Motor neuron (in vitro differentiated cells): ENCODE data around the gene PUM1. TPM values are rescaled to one million over a fixed set of nuclear protein-coding genes. Genes with fewer than 3 reads are reported as not detected.
"Not testable (repeated sequence)": the region's sequence is repeated elsewhere in the genome, so short reads cannot be mapped to it uniquely, and the experiment has no call there.

ENCODE experiments used
- ATAC-seq, 8 experiments: fragments of 200-7000 bp; cut with Tn5 transposase; replicated peaks in 6 of 8; 2 replicates each; pipeline ENCODE4 v1.8.0; 2021; ENCODE audit warnings: mild to moderate bottlenecking in 8 of 8, moderate library complexity in 8 of 8
- H3K27ac ChIP-seq, 2 donors: fragments of 250-450 bp; sonication (Bioruptor Pico); 2 replicates each; pipeline ENCODE4 v1.9.0; 2021; ENCODE audit warnings: antibody characterized with exemption in 2 of 2, mild to moderate bottlenecking in 2 of 2, moderate library complexity in 1 of 2
- H3K4me1 ChIP-seq, 2 donors: fragments of 250-450 bp; sonication (Bioruptor Pico); replicated peaks in 1 of 2; 2 replicates each; pipeline ENCODE4 v1.6.1; 2021; ENCODE audit warnings: antibody characterized with exemption in 2 of 2, mild to moderate bottlenecking in 2 of 2, moderate library complexity in 1 of 2
- H3K4me3 ChIP-seq, 5 donors: fragments of 250-450 bp; sonication (Bioruptor Pico); 2 replicates each; pipeline ENCODE4 v1.9.0; 2021; ENCODE audit warnings: antibody characterized with exemption in 5 of 5, mild to moderate bottlenecking in 5 of 5, moderate library complexity in 4 of 5
- WGBS, 10 experiments: fragments of 450-650 bp; shearing (Covaris generic); methylation state at CpG; one replicate each; pipeline ENCODE4 v1.0.0; 2022; 5-methylcytosine and 5-hydroxymethylcytosine counted together
- in situ Hi-C, 9 experiments: fragments of 400-800 bp; cut with MboI; loops; one replicate each; pipeline ENCODE4 v1.15.0; 2021; ENCODE audit warnings: low sequenced_read_pairs in 9 of 9, low pct_unique_long_range_greater_than_20kb in 2 of 9; ENCODE audit not compliant: unreplicated experiment in 9 of 9
- total RNA-seq, 8 experiments: library from RNA; unstranded; fragments of 300-600 nt; gene quantifications; 2 replicates each; pipeline versions ENCODE4 v1.2.3 to v1.2.4, GENCODE V29; 2022

Gene PUM1
- total RNA-seq, 8 experiments from 2014 or later, result 62.3 to 123 (median 87.5) TPM

DNA sequence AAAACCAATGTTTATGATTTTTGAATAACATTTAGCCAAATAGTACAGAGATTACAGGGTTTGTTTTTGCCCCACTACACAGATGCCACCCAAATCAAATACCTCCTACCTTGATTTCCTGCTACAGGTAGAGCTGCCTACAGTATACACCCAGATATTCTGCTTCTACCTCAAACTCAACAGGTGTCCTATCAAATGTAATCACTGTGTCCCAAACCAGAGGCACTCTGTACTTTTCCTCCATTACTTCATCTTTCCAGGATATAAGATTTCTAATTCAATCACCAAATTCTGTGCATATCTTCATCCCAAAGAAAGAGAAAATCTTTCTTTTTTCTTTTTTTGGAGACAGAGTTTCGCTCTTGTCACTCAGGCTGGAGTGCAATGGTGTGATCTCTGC lies 9.6 kb downstream of the PUM1 start:
- peaks cover 12 to 33% of the 10 kb centered on the region in 2 donors for H3K4me1 ChIP-seq
- WGBS, 10 experiments, result 83 to 100% (median 100%) methylated on average over 1 of the region's 1 CpG; no CpG with 5 or more reads in 4 of the 10 experiments
- no peak for ATAC-seq
- H3K4me3 ChIP-seq, result no peak overlapping the region
- no peak overlapping the region for H3K27ac ChIP-seq
- in situ Hi-C loops, result no loop called here

DNA sequence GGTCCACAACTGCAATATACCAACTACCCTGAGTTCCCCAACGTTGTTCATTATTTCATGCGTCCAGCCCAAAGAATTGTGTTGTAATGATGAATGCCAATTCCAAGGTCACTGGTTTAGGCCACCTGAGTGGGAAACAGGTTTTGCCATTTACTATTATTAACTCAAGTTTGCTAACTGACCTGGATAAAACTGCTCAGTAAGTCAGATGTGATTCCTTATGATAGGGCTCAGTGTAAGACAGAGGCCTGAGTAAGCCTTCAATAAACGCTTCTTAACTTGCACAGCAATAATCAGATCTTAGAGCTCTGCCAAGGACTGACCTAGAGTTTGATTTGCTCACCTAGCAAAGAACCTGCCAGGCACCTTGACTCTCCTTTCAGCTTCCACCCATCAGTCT lies 10.0 kb downstream of the PUM1 start:
- WGBS, 10 experiments, result 43 to 100% (median 79%) methylated on average over 1 to 3 of the region's 3 CpGs; no CpG with 5 or more reads in 2 of the 10 experiments
- Histone ChIP-seq H3K4me1 (peaks cover 11 to 33% of the 10 kb centered on the region in 2 donors), H3K4me3 (no peak overlapping the region), H3K27ac (no peak overlapping the region)
- in situ Hi-C loops, result no loop called here
- ATAC-seq, result no peak

DNA sequence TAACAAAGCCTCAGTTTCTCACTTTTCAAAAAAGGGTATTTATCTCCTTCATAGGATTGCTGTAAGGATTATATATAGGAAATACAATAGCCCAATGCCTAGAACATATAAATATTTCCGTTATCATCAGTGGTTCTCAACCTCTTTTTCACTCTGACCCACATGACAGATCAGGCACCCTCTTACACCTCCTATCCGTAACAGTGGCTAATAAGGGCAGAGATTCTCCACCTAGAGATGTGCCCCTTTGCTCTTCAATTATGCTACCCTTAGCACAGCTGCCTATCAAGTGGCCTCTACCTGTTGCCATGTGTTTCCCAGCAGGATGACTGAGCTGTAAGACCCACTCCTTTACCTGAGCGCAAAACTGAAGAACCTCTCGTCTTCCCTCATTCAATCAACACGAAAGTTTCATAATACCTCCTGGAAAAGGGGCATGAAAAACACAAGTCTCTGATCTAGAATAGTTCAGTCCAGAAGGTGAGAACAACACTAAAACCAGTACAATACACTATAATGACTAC lies 10.5 kb downstream of the PUM1 start:
- WGBS, 10 experiments, result 44 to 100% (median 94%) methylated on average over 1 to 5 of the region's 5 CpGs; no CpG with 5 or more reads in 1 of the 10 experiments
- peaks cover 7 to 33% of the 10 kb centered on the region in 2 donors for H3K4me1 ChIP-seq
- no peak overlapping the region for H3K4me3 ChIP-seq
- H3K27ac ChIP-seq, result no peak overlapping the region
- in situ Hi-C loops, result no loop called here
- ATAC-seq, result peak in 1 of 8 experiments; percentile 10

DNA sequence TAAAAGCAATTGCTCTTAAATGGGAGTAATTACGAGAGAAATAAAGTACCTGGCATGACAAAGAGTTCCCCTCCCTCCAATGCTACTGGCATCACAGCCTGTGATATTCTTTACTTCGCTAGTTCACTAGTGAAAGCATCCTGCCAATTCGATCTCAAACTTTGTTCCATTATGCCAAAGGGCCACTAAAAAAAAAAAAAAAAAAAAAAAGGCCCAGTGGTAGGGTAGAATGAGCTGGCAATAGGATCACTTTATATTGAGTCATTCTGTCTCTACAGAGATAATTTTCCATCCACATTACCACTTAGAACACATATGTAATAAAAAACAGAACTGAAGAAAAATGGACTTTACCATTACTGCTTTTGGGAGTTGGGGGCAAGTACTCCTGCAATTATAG lies 11.2 kb downstream of the PUM1 start:
- ATAC-seq, result no peak
- H3K27ac ChIP-seq, result no peak overlapping the region
- no peak overlapping the region for H3K4me3 ChIP-seq
- WGBS, 10 experiments, result 39 to 100% (median 91%) methylated on average over 1 to 3 of the region's 3 CpGs; no CpG with 5 or more reads in 2 of the 10 experiments
- peaks cover 7 to 32% of the 10 kb centered on the region in 2 donors for H3K4me1 ChIP-seq
- in situ Hi-C loops, result no loop called here

DNA sequence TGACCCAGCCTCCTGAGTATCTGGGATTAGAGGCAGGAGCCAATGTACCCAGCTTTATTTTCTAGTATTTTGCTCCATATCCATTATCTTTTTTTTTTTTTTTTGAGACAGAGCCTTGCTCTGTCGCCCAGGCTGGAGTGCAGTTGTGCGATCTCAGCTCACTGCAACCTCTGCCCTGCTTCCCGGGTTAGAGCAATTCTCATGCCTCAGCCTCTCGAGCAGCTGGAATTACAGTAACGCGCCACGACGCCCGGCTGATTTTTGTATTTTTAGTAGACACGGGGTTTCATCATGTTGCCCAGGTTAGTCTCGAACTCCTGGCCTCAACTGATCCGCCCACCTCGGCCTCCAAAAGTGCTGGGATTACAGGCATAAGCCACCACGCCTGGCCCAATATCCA lies 12.9 kb downstream of the PUM1 start:
- WGBS, 10 experiments, result 23 to 97% (median 77%) methylated on average over 1 to 14 of the region's 14 CpGs; no CpG with 5 or more reads in 1 of the 10 experiments
- ATAC-seq, result peak in 2 of 8 experiments; percentile 24 to 53
- H3K27ac ChIP-seq, in situ Hi-C loops, H3K4me3 ChIP-seq: not testable (repeated sequence)
- H3K4me1 ChIP-seq, result peaks cover 10 to 24% of the 10 kb centered on the region in 2 donors

DNA sequence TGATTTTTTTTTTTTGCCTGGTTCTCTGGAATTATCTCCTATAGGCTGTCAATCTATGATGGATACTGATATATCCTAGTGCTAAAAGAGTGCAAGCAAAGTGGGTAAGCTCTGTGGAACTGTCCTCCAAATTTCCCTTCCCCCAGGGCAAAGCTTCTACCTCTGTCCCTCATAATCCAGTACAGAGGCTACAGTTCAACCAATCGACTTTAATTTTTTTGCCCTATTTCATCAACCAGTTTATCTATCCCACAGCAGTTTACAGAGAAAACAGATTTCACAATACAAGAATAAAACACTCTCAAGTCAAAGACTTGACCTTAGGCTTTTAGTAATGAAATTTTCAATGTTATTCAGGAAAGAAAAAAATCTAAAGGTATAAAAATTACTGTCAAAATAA lies 13.9 kb downstream of the PUM1 start:
- 17 to 100% (median 80%) methylated on average over 1 of the region's 1 CpG; no CpG with 5 or more reads in 1 of the 10 experiments for WGBS, 10 experiments
- H3K4me3 ChIP-seq, result no peak overlapping the region
- H3K4me1 ChIP-seq, result peaks cover 14 to 19% of the 10 kb centered on the region in 2 donors
- H3K27ac ChIP-seq, result no peak overlapping the region
- ATAC-seq, result no peak
- in situ Hi-C loops, result no loop called here

DNA sequence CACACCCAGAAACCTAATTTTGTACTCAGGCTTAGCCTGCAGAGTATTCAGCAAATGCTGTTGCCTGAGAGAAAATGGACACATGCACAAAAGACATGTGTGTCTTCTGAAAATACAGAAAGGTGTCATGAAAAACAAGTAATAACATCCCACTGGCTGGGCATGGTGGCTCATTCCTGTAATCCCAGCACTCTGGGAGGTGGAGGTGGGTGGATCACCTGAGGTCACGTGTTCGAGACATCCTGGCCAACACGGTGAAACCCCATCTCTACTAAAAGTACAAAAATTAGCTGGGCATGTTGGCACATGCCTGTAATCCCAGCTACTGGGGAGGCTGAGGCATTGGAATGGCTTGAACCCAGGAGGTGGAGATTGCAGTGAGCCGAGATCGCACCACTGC lies 18.0 kb downstream of the PUM1 start:
- 72 to 100% (median 91%) methylated on average over 3 to 5 of the region's 5 CpGs; no CpG with 5 or more reads in 5 of the 10 experiments for WGBS, 10 experiments
- H3K4me1 ChIP-seq, ATAC-seq, in situ Hi-C loops, H3K4me3 ChIP-seq: not testable (repeated sequence)
- peak overlapping the region in 1 of 2 donors; percentile 47 for H3K27ac ChIP-seq

DNA sequence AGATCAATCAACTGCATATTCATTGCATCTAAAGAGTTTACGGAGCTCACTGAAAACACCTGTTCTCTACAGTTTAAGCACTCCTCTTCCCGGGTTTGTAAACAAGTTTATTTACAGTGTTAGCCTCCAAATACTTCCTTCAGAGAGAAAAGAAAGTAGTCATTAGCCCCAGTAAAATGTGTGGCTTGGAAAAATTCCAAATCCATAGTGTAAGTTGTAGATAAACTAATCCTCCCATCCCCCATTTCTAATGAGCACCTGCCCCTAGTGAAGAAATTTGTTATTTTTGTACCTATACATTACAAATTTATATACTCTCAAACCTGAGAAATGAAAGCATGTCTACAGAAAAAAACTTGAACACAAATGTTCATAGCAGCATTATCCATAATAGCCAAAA lies 21.9 kb downstream of the PUM1 start:
- no peak overlapping the region for H3K4me3 ChIP-seq
- peaks cover 0 to 6% of the 10 kb centered on the region in 2 donors for H3K4me1 ChIP-seq
- ATAC-seq, result no peak
- in situ Hi-C loops, result no loop called here
- no peak overlapping the region for H3K27ac ChIP-seq
- WGBS, 10 experiments, result 43 to 100% (median 94%) methylated on average over 1 to 2 of the region's 2 CpGs; no CpG with 5 or more reads in 2 of the 10 experiments

DNA sequence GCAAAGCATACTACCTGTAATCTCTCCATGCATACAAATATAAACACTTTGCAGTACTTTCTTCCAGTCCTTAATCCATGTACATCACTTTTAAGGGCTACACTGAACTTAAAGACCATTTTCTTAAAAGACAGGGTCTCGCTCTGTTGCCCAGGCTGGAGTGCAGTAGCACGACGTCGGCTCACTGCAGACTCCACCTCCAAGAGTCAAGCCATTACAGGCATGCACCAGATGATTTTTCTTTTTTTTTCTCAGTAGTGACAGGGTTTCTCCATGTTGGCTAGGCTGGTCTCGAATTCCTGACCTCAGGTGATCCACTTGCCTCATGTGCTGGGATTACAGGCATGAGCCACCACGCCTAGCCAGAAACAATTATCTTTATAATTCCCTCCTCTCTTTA lies 22.9 kb downstream of the PUM1 start:
- WGBS, 10 experiments, result 60 to 100% (median 96%) methylated on average over 1 to 6 of the region's 6 CpGs; no CpG with 5 or more reads in 3 of the 10 experiments
- ATAC-seq, result no peak

DNA sequence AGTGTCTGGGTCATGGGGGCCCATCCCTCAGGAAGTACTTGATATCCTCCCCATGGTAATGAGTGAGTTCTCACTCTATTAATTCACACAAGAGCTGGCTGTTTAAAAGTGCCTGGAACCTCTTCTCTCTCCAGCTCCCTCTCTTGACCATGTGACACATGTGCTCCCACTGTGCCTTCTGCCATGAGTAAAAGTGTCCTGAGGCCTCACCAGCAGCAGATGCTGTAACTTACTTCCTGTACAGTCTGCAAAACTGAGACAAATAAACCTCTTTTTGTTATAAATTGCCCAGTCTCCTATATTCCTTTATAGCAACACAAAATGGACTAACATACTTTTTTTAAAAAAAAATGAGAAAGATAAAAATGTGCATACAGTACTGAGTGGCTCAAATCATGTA lies 24.0 kb downstream of the PUM1 start:
- in situ Hi-C loops, result no loop called here
- peak in 1 of 8 experiments; percentile 25 for ATAC-seq
- no peaks in the 10 kb centered on the region for H3K4me1 ChIP-seq

More for the DNA sequence above, 22.9 kb downstream of the PUM1 start:
- Histone ChIP-seq H3K4me3 (no peak overlapping the region), H3K4me1 (peaks cover 0 to 4% of the 10 kb centered on the region in 2 donors), H3K27ac (no peak overlapping the region)
- in situ Hi-C loops, result no loop called here

DNA sequence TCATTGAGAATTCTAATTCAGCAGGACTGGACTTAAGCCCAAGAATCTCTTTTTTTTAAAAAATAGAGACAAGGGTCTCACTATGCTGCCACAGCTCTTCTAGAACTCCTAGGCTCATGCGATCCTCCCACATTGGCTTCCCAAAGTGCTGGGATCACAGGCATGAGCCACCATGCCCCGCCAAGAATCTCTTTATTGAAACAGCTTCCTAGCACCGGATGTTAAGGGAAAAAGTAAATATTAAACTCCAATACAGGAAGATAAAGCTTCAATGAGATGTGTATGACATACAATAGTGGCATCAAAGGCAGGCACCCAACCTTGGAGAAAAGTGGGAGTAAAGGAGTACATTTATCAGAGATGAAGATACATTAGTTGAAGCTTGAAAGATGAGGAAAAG lies 25.5 kb downstream of the PUM1 start:
- 56 to 100% (median 93%) methylated on average over 1 to 3 of the region's 3 CpGs for WGBS, 10 experiments
- Histone ChIP-seq H3K27ac (no peak overlapping the region), H3K4me1 (no peaks in the 10 kb centered on the region), H3K4me3 (no peak overlapping the region)
- peak in 1 of 8 experiments; percentile 36 for ATAC-seq
- in situ Hi-C loops, result no loop called here

More for the DNA sequence above, 24.0 kb downstream of the PUM1 start:
- Histone ChIP-seq H3K27ac (no peak overlapping the region), H3K4me3 (no peak overlapping the region)

DNA sequence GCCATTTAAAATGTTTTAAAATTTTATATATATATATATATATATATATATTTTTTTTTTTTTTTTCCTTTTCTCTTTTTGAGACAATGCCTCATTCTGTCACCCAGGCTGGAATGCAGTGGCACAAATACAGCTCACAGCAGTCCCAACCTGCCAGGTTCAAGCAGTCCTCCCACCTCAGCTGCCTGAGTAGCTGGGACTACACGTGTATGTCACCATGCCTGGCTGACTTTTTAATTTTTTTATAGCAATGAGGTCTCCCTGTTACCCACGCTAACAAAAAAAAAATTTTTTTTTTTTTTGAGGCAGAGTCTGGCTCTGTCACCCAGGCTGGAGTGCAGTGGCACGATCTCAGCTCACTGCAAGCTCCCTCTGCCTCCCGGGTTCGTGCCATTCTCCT lies 26.6 kb downstream of the PUM1 start:
- peak in 5 of 8 experiments; percentile 24 to 59 (median 32) for ATAC-seq
- in situ Hi-C loops, H3K27ac ChIP-seq, H3K4me1 ChIP-seq, H3K4me3 ChIP-seq: not testable (repeated sequence)
- 60 to 100% (median 100%) methylated on average over 1 to 5 of the region's 5 CpGs; no CpG with 5 or more reads in 1 of the 10 experiments for WGBS, 10 experiments

DNA sequence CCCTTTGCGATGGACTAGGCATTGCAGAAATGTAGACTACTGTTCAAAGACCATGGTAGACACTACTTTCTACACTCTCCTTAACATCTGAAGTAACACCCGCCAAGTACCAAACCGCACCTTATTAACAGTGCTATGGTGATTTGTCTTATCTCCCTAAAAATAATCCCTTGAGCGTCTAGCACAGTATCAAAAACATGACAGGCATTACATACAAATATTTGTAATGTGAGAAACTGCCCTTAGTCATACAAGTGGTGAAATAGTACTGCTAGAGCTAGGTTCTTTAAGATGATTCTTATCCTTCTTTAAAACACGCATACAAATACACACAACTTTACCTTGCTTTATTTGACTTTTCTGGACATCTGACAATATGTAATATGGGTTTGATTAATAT lies 27.2 kb downstream of the PUM1 start:
- no peak overlapping the region for H3K4me3 ChIP-seq
- H3K4me1 ChIP-seq, result peaks cover 0 to 2% of the 10 kb centered on the region in 2 donors
- peak in 2 of 8 experiments; percentile 15 to 59 for ATAC-seq
- in situ Hi-C loops, result no loop called here
- no peak overlapping the region for H3K27ac ChIP-seq
- WGBS, 10 experiments, result 67 to 100% (median 80%) methylated on average over 1 to 5 of the region's 5 CpGs; no CpG with 5 or more reads in 1 of the 10 experiments
